ENCODE data around the gene DENND6B. TPM values are rescaled to one million over a fixed set of nuclear protein-coding genes. Genes with fewer than 3 reads are reported as not detected.

The DENND6B gene
- polyA plus RNA-seq, 1 donor from 2014 or later, result 51.0 TPM

DNA sequence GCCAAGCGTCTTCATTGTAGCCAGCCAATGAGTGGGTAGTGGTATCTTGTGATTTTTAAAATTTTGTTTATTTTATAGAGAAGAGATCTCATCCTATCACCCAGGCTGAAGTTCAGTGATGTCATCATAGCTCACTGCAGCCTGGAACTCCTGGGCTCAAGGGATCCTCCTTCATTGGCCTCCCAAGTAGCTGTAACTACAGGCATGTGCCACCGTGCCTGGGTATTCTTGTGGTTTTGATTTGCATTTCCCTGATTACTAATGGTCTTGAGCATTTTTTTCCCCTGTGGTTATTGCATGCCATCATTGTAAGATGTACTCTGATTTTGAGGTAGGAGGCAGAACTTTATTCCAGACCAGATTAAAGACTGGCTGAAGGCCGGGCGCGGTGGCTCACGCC lies 2.4 kb upstream of the DENND6B start:
- Histone ChIP-seq H3K79me2 (replicated peaks; ENCODE audit: insufficient read depth, low read length) (peaks cover 17% of the 10 kb centered on the region), H3K4me2 (ENCODE audit: low read length) (no peak overlapping the region), H3K9me2 (ENCODE audit: insufficient read depth, low read length) (no peaks in the 10 kb centered on the region), H3K36me3 (ENCODE audit: insufficient read depth, low read length) (no peaks in the 10 kb centered on the region), H2AFZ (ENCODE audit: low read depth, low read length) (no peak overlapping the region), H3K9me3 (ENCODE audit: low read length) (no peaks in the 10 kb centered on the region), H3K4me3 (ENCODE audit: low read length) (no peak overlapping the region), H3K9ac (ENCODE audit: low read length) (no peak overlapping the region), H4K20me1 (ENCODE audit: insufficient read depth) (no peaks in the 10 kb centered on the region), H3K27ac (ENCODE audit: low read length) (no peak overlapping the region), H3K27me3 (ENCODE audit: insufficient read depth, low read depth, low read length) (no peaks in the 10 kb centered on the region), H3F3A (ENCODE audit: insufficient read depth, low read length, poor library complexity, severe bottlenecking) (no peaks in the 10 kb centered on the region)
- TF ChIP-seq, protein P1, sequence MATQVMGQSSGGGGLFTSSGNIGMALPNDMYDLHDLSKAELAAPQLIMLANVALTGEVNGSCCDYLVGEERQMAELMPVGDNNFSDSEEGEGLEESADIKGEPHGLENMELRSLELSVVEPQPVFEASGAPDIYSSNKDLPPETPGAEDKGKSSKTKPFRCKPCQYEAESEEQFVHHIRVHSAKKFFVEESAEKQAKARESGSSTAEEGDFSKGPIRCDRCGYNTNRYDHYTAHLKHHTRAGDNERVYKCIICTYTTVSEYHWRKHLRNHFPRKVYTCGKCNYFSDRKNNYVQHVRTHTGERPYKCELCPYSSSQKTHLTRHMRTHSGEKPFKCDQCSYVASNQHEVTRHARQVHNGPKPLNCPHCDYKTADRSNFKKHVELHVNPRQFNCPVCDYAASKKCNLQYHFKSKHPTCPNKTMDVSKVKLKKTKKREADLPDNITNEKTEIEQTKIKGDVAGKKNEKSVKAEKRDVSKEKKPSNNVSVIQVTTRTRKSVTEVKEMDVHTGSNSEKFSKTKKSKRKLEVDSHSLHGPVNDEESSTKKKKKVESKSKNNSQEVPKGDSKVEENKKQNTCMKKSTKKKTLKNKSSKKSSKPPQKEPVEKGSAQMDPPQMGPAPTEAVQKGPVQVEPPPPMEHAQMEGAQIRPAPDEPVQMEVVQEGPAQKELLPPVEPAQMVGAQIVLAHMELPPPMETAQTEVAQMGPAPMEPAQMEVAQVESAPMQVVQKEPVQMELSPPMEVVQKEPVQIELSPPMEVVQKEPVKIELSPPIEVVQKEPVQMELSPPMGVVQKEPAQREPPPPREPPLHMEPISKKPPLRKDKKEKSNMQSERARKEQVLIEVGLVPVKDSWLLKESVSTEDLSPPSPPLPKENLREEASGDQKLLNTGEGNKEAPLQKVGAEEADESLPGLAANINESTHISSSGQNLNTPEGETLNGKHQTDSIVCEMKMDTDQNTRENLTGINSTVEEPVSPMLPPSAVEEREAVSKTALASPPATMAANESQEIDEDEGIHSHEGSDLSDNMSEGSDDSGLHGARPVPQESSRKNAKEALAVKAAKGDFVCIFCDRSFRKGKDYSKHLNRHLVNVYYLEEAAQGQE (IDR thresholded peaks at IDR 0.05; ENCODE audit: borderline replicate concordance), result no peak
- TF ChIP-seq MXI1 (conservative IDR thresholded peaks at IDR 0.05; ENCODE audit: poor library complexity, severe bottlenecking), result no peak
- no peak for TF ChIP-seq POLR2AphosphoS5 (IDR thresholded peaks at IDR 0.05)
- no peak for TF ChIP-seq SMC3 (conservative IDR thresholded peaks at IDR 0.05; ENCODE audit: poor library complexity)
- TF ChIP-seq RAD21 (conservative IDR thresholded peaks at IDR 0.05), result no peak

DNA sequence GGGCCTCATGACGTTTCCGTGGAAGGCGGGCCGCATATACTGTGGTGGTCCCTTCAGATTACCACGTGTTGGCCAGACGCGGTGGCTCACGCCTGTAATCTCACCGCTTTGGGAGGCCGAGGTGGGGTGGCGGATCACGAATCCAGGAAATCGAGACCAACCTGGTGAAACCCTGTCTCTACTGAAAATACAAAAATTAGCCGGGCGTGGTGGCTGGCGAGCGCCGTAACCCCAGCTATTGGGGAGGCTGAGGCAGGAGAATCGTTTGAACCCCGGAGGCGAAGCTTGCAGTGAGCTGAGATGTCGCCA lies 853 bp upstream of the DENND6B start:
- Histone ChIP-seq H3K27ac (ENCODE audit: low read length) (no peak overlapping the region), H2AFZ (ENCODE audit: low read depth, low read length) (peak overlapping the region; percentile 40), H3K9me3 (ENCODE audit: low read length) (no peaks in the 10 kb centered on the region), H3K9me2 (ENCODE audit: insufficient read depth, low read length) (no peaks in the 10 kb centered on the region), H3K4me2 (ENCODE audit: low read length) (peak overlapping the region; percentile 19), H3K79me2 (replicated peaks; ENCODE audit: insufficient read depth, low read length) (peaks cover 17% of the 10 kb centered on the region), H3F3A (ENCODE audit: insufficient read depth, low read length, poor library complexity, severe bottlenecking) (no peaks in the 10 kb centered on the region), H3K36me3 (ENCODE audit: insufficient read depth, low read length) (no peaks in the 10 kb centered on the region), H4K20me1 (ENCODE audit: insufficient read depth) (no peaks in the 10 kb centered on the region), H3K9ac (ENCODE audit: low read length) (peak overlapping the region; percentile 83), H3K4me3 (ENCODE audit: low read length) (peak overlapping the region; percentile 71), H3K27me3 (ENCODE audit: insufficient read depth, low read depth, low read length) (no peaks in the 10 kb centered on the region)
- TF ChIP-seq MXI1 (conservative IDR thresholded peaks at IDR 0.05; ENCODE audit: poor library complexity, severe bottlenecking) (no peak), EZH2 (IDR thresholded peaks at IDR 0.05; ENCODE audit: borderline replicate concordance, insufficient read depth, low read length, poor library complexity, severe bottlenecking) (no peak), RAD21 (conservative IDR thresholded peaks at IDR 0.05) (no peak), SMC3 (conservative IDR thresholded peaks at IDR 0.05; ENCODE audit: poor library complexity) (no peak), TAF1 (IDR thresholded peaks at IDR 0.05; ENCODE audit: low read depth) (no peak), POLR2AphosphoS5 (IDR thresholded peaks at IDR 0.05) (no peak), EP300 (conservative IDR thresholded peaks at IDR 0.05; ENCODE audit: poor library complexity, severe bottlenecking) (no peak)
- TF ChIP-seq, protein P2, sequence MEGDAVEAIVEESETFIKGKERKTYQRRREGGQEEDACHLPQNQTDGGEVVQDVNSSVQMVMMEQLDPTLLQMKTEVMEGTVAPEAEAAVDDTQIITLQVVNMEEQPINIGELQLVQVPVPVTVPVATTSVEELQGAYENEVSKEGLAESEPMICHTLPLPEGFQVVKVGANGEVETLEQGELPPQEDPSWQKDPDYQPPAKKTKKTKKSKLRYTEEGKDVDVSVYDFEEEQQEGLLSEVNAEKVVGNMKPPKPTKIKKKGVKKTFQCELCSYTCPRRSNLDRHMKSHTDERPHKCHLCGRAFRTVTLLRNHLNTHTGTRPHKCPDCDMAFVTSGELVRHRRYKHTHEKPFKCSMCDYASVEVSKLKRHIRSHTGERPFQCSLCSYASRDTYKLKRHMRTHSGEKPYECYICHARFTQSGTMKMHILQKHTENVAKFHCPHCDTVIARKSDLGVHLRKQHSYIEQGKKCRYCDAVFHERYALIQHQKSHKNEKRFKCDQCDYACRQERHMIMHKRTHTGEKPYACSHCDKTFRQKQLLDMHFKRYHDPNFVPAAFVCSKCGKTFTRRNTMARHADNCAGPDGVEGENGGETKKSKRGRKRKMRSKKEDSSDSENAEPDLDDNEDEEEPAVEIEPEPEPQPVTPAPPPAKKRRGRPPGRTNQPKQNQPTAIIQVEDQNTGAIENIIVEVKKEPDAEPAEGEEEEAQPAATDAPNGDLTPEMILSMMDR (IDR thresholded peaks at IDR 0.05; ENCODE audit: poor library complexity, severe bottlenecking), result no peak
- TF ChIP-seq, protein P1 (IDR thresholded peaks at IDR 0.05; ENCODE audit: borderline replicate concordance), result no peak
